HCT116 (cell line): ENCODE measurements around the gene PCLO.

Experiments used
- ATF3 ChIP-seq: IDR thresholded peaks from 2 replicates; pipeline ENCODE4 v1.6.1; 2012
- CBX3 ChIP-seq: IDR thresholded peaks from 2 replicates; pipeline ENCODE4 v1.6.1; 2012; ENCODE audit warnings: low read depth
- CEBPB ChIP-seq: IDR thresholded peaks from 2 replicates; pipeline ENCODE4 v1.6.1; 2012; ENCODE audit warnings: low read depth
- ELF1 ChIP-seq: IDR thresholded peaks from 2 replicates; pipeline ENCODE4 v1.6.1; 2012; ENCODE audit warnings: low read depth, borderline replicate concordance
- EZH2 ChIP-seq: fragments of 200-600 bp; sonication (generic); IDR thresholded peaks from 2 replicates; pipeline ENCODE4 v1.6.1; 2017; ENCODE audit warnings: antibody characterized with exemption, mixed run types
- EZH2phosphoT487 ChIP-seq: fragments of 200-600 bp; IDR thresholded peaks from 2 replicates; pipeline ENCODE4 v1.6.1; 2018; ENCODE audit warnings: antibody characterized with exemption, borderline replicate concordance
- POLR2A ChIP-seq: IDR thresholded peaks from 2 replicates; pipeline ENCODE4 v1.7.0; 2011; ENCODE audit warnings: borderline replicate concordance; ENCODE audit not compliant: insufficient read depth, insufficient read length; ENCODE audit errors: extremely low read depth
- POLR2AphosphoS5 ChIP-seq: IDR thresholded peaks from 2 replicates; pipeline ENCODE4 v1.6.1; 2011; ENCODE audit warnings: mild to moderate bottlenecking, low read depth, low read length, moderate library complexity
- RAD21 ChIP-seq: IDR thresholded peaks from 2 replicates; pipeline ENCODE4 v1.6.1; 2012; ENCODE audit warnings: low read depth, mild to moderate bottlenecking
- REST ChIP-seq: IDR thresholded peaks from 2 replicates; pipeline ENCODE4 v1.6.1; 2012; ENCODE audit warnings: low read depth
- SIN3A ChIP-seq: IDR thresholded peaks from 2 replicates; pipeline ENCODE4 v1.6.1; 2012; ENCODE audit warnings: low read depth
- TCF7L2 ChIP-seq: IDR thresholded peaks from 2 replicates; pipeline ENCODE4 v1.7.0; 2011; ENCODE audit warnings: borderline replicate concordance, inconsistent platforms; ENCODE audit not compliant: insufficient read depth, insufficient read length; ENCODE audit errors: extremely low read depth
- TF ChIP-seq, protein P1 (sequence below), 3 experiments: fragments of 200-600 bp in 1 of 3; sonication (generic) in 1 of 3; IDR thresholded peaks in 2 of 3; conservative IDR thresholded peaks in 1 of 3; 2 replicates each; pipeline ENCODE4 v1.5.1; 2012 to 2017; ENCODE audit warnings: low read depth in 2 of 3, low read length in 2 of 3, antibody characterized with exemption in 1 of 3, borderline replicate concordance in 1 of 3, control low read depth in 1 of 3, mild to moderate bottlenecking in 1 of 3, mixed read lengths in 1 of 3, mixed run types in 1 of 3, moderate library complexity in 1 of 3; ENCODE audit not compliant: insufficient read depth in 1 of 3
- TF ChIP-seq, protein P2 (sequence below): IDR thresholded peaks from 2 replicates; pipeline ENCODE4 v1.6.1; 2011; ENCODE audit warnings: mild to moderate bottlenecking, low read length, moderate library complexity; ENCODE audit not compliant: insufficient replicate concordance; ENCODE audit errors: extremely low read depth

DNA sequence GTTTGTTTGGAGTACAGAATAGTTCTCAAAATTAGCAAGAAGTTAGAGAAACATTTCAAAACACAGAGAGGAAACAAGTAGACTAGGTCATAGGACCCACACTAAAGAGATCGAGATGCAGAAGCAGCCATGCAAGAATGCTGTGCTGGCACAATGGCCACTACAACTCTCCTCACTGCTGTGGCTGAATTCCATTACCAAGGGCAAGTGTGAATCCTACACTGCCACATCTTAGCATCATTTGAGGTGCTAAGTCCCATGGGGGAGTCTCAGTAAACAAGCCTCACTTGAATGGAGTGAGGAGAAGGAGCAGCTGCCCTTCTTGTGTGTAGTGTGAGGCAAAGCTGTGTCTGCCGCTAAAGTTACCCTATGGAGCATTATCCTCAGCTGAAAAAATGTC lies 56.7 kb downstream of the PCLO start:
- TF ChIP-seq, protein P1, sequence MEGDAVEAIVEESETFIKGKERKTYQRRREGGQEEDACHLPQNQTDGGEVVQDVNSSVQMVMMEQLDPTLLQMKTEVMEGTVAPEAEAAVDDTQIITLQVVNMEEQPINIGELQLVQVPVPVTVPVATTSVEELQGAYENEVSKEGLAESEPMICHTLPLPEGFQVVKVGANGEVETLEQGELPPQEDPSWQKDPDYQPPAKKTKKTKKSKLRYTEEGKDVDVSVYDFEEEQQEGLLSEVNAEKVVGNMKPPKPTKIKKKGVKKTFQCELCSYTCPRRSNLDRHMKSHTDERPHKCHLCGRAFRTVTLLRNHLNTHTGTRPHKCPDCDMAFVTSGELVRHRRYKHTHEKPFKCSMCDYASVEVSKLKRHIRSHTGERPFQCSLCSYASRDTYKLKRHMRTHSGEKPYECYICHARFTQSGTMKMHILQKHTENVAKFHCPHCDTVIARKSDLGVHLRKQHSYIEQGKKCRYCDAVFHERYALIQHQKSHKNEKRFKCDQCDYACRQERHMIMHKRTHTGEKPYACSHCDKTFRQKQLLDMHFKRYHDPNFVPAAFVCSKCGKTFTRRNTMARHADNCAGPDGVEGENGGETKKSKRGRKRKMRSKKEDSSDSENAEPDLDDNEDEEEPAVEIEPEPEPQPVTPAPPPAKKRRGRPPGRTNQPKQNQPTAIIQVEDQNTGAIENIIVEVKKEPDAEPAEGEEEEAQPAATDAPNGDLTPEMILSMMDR (IDR thresholded peaks at IDR 0.05 in 2 of 3, conservative IDR thresholded peaks at IDR 0.05 in 1 of 3; ENCODE audit: borderline replicate concordance in 1 of 3, insufficient read depth in 1 of 3, low read depth in 2 of 3, low read length in 2 of 3) = no peak
- TF ChIP-seq, protein P2, sequence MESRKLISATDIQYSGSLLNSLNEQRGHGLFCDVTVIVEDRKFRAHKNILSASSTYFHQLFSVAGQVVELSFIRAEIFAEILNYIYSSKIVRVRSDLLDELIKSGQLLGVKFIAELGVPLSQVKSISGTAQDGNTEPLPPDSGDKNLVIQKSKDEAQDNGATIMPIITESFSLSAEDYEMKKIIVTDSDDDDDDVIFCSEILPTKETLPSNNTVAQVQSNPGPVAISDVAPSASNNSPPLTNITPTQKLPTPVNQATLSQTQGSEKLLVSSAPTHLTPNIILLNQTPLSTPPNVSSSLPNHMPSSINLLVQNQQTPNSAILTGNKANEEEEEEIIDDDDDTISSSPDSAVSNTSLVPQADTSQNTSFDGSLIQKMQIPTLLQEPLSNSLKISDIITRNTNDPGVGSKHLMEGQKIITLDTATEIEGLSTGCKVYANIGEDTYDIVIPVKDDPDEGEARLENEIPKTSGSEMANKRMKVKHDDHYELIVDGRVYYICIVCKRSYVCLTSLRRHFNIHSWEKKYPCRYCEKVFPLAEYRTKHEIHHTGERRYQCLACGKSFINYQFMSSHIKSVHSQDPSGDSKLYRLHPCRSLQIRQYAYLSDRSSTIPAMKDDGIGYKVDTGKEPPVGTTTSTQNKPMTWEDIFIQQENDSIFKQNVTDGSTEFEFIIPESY = no peak
- no peak for TF ChIP-seq EZH2
- TF ChIP-seq EZH2phosphoT487 = no peak
- no peak for TF ChIP-seq RAD21
- TF ChIP-seq CEBPB = no peak
- TF ChIP-seq ATF3 = no peak
- TF ChIP-seq TCF7L2 = no peak
- no peak for TF ChIP-seq POLR2A
- no peak for TF ChIP-seq POLR2AphosphoS5
- no peak for TF ChIP-seq REST
- TF ChIP-seq ELF1 = no peak
- TF ChIP-seq SIN3A = no peak
- TF ChIP-seq CBX3 = no peak
